PFSK-1 (cell line): Measurements from ENCODE around the gene DAPK1.

Source experiments
- FOXP2 ChIP-seq: optimal IDR thresholded peaks from 2 replicates; pipeline ENCODE3; 2011; ENCODE audit warnings: borderline replicate concordance, control low read depth, inconsistent platforms; ENCODE audit not compliant: insufficient read depth; ENCODE audit errors: extremely low read length, extremely low read depth
- POLR2AphosphoS5 ChIP-seq: IDR thresholded peaks from 2 replicates; pipeline ENCODE4 v1.6.1; 2012; ENCODE audit warnings: low read depth, mild to moderate bottlenecking, control low read depth, low read length, moderate library complexity
- REST ChIP-seq, 2 experiments: IDR thresholded peaks; 2 replicates each; pipeline versions ENCODE4 v1.6.1 to v1.8.0; 2011 to 2012; ENCODE audit warnings: low read depth in 2 of 2, low read length in 2 of 2, control low read depth in 1 of 2, inconsistent platforms in 1 of 2, mild to moderate bottlenecking in 1 of 2, moderate library complexity in 1 of 2; ENCODE audit not compliant: insufficient read depth in 1 of 2
- SIN3A ChIP-seq: IDR thresholded peaks from 2 replicates; pipeline ENCODE4 v1.6.1; 2012; ENCODE audit warnings: mild to moderate bottlenecking, low read length, moderate library complexity, borderline replicate concordance; ENCODE audit not compliant: insufficient read depth
- TAF1 ChIP-seq: IDR thresholded peaks from 2 replicates; pipeline ENCODE4 v1.6.1; 2012; ENCODE audit warnings: low read length, control low read depth, borderline replicate concordance; ENCODE audit not compliant: insufficient read depth

The DAPK1 gene

GRCh38 chr9:87684627-87685219 lies 187.1 kb downstream of the DAPK1 start:
- TF ChIP-seq POLR2AphosphoS5 (no peak), SIN3A (no peak), REST (IDR thresholded peaks at IDR 0.05; ENCODE audit: insufficient read depth in 1 of 2, low read depth in 2 of 2, low read length in 2 of 2) (no peak), FOXP2 (no peak)

GRCh38 chr9:87685441-87685840 lies 187.8 kb downstream of the DAPK1 start:
- TF ChIP-seq POLR2AphosphoS5 (no peak), REST (IDR thresholded peaks at IDR 0.05; ENCODE audit: insufficient read depth in 1 of 2, low read depth in 2 of 2, low read length in 2 of 2) (no peak), SIN3A (no peak), FOXP2 (no peak), TAF1 (no peak)

- TF ChIP-seq REST (IDR thresholded peaks at IDR 0.05; ENCODE audit: insufficient read depth in 1 of 2, low read depth in 2 of 2, low read length in 2 of 2), result no peak
- no peak for TF ChIP-seq TAF1
- no peak for TF ChIP-seq SIN3A
- no peak for TF ChIP-seq FOXP2
- no peak for TF ChIP-seq POLR2AphosphoS5
These were observed 188.3 kb downstream of the DAPK1 start for GRCh38 chr9:87685871-87686519.

GRCh38 chr9:87686520-87687090 lies 188.9 kb downstream of the DAPK1 start:
- TF ChIP-seq SIN3A, result no peak
- TF ChIP-seq TAF1, result no peak
- no peak for TF ChIP-seq POLR2AphosphoS5
- TF ChIP-seq REST (IDR thresholded peaks at IDR 0.05; ENCODE audit: insufficient read depth in 1 of 2, low read depth in 2 of 2, low read length in 2 of 2), result no peak
- TF ChIP-seq FOXP2, result no peak
